GM18505 (cell line): ENCODE results near the gene DPP6.
"Not testable (repeated sequence)": the region's sequence is repeated elsewhere in the genome, so short reads cannot be mapped to it uniquely, and the experiment has no call there.

Experiments used
- ATAC-seq: cut with Tn5 transposase; IDR thresholded peaks from one replicate; pipeline ENCODE4 v1.9.1; 2021; ENCODE audit not compliant: unreplicated experiment
- POLR2A ChIP-seq: IDR thresholded peaks from 4 replicates; pipeline ENCODE4 v1.6.1; 2011; ENCODE audit warnings: borderline replicate concordance; ENCODE audit not compliant: insufficient read depth, insufficient read length; ENCODE audit errors: extremely low read depth

The DPP6 gene

DNA sequence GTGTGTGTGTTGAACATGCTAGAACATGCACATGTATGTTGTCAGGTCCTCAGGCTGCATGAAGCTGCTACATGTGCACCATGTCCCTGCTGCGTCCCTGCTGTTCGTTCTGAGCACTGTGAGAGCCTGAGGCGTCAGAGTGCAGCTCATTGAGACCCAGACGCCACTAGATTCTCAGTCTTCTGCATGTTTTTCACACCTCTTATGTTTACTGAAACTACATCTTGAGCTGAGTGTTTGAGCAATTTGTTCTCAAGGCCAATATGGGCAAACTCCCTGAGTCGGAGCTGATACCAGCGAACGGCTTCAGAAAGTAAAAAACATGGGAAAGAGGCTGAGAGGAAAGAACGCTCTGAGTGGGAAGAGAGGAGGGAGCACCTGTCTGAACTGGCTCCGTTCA, 600.4 kb downstream of the DPP6 start:
- no peak for TF ChIP-seq POLR2A
- no peak for ATAC-seq

DNA sequence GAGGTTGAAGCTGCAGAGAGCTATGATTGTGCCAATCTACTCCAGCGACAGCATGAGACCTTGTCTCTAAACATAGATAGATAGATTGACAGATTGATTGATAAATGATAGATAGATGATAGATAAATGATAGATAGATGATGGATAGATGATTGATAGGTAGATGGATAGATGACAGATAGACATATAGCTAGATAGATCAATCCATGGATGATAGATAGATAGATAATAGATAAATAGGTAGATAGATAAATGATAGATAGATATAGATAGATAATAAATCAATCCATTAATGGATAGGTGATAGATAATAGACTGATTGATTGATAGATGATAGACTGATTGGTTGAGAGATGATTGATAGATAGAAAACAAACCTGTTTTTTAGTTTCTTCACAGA, 601.1 kb downstream of the DPP6 start:
- ATAC-seq: no peak

DNA sequence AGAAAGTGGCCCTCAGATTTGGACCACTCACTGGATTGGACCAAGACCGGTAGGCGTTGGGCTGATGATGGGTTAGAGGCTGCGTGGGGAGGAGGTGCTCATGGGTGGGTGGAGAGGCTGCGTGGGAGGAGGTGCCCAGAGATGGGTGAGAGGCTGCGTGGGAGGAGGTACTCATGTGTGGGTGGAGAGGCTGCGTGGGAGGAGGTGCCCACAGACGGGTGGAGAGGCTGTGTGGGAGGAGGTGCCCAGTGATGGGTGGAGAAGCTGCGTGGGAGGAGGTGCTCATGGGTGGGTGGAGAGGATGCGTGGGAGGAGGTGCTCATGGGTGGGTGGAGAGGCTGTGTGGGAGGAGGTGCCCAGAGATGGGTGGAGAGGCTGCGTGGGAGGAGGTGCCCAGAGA, 604.4 kb downstream of the DPP6 start:
- ATAC-seq: no peak
- no peak for TF ChIP-seq POLR2A

More for the DNA sequence above, 601.1 kb downstream of the DPP6 start:
- no peak for TF ChIP-seq POLR2A

DNA sequence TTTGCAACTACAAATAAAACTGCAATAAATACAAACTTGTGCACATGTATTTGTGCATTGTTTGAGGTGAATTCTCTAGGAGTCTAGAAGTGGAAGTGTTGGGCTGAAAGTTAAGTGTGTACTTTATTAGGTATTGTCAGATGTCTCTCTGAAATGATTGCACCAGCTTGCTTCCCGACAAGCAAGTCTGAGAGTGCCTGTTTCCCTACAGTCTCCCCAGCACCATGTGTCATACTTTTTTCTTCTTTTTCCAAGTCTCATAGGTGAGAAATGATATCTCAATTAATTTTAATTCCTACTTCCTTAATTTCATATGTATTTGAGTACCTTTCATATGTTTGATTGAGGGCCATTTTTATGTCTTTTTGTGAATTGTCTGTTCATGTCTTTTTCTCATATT, 614.6 kb downstream of the DPP6 start:
- ATAC-seq: no peak
- TF ChIP-seq POLR2A: no peak

DNA sequence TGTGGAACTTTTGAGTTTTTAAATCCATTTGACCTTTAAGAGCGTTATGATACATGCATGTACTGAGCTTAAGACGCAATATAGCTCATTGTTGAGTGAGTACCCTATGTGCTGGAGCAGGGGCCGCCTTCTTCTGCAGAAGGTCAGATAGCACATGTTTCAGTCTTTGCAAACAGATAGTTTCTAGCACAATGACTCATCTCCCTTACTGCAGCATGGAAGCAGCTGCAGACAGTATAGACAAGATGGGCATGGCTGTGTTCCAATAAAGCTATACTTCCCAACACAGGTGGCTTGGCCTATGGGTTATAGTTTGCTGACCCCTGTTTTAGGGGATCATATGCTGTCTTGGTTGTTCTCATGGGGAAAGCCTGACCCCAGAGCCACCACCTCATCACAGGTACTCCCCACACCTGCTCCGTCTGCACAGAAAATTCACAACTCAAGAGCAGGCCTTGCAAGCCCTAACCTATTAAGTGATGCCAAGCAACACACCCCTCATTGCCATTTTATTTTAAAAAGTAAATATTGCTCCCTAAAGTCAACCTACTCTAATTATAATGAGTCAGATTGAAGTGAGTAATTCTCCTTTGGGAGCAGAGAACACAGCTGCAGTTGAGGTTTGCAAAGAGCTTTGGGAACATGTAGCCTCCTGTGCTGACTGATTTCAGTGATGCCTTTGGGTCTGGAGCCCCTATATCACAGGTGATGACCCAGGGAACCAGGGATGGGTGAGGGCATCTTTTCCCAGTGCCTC, 620.6 kb downstream of the DPP6 start:
- no peak for ATAC-seq
- TF ChIP-seq POLR2A: no peak

DNA sequence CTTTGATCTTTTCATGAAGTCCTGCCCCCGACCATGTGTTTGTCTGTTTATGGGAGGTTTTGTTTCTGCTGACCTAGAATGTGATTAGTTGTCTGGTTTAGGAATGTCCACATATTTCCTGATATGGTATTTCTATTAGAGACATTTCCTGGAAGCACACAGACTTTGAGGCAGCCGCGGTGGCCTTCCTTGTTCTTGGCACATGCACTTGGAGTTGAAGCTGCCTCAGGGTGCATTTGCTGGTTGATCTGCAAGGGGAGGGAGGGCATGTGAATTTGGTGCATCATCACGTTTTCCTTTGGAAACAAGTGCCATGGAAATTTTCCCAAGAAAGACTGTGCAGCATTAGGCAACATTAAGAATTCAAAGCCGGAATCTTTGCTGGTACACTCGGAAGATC, 622.0 kb downstream of the DPP6 start:
- no peak for ATAC-seq
- TF ChIP-seq POLR2A: no peak

DNA sequence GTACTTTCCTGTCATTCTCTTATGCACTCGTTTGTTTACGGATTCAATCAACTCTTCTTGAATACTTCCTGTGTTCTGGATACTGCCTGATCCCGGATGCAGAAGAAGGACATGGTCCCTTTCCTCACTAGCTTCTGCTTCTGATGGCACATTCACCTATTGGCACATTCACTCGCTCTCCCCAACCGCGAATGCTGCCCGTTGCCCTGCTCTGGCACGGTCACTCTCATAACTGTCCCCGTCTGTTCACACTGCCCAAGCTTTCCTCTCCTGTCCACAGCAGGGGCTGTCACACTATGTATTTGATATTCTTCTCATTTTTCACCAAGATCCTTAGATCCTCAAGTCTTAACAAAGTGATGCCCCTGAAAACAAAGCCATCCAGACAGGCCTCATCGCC, 623.4 kb downstream of the DPP6 start:
- ATAC-seq: no peak
- TF ChIP-seq POLR2A: no peak

DNA sequence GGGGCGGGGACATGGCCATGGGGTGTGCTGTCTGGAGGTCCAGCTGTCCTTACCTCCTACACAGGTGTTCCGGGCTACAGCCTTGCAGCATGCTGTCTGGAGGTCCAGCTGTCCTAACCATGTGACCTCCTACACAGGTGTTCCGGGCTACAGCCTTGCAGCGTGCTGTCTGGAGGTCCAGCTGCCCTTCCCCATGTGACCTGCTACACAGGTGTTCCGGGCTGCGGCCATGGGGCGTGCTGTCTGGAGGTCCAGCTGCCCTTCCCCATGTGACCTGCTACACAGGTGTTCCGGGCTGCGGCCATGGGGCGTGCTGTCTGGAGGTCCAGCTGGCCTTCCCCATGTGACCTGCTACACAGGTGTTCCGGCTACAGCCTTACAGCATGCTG, 623.8 kb downstream of the DPP6 start:
- ATAC-seq: not testable (repeated sequence)

DNA sequence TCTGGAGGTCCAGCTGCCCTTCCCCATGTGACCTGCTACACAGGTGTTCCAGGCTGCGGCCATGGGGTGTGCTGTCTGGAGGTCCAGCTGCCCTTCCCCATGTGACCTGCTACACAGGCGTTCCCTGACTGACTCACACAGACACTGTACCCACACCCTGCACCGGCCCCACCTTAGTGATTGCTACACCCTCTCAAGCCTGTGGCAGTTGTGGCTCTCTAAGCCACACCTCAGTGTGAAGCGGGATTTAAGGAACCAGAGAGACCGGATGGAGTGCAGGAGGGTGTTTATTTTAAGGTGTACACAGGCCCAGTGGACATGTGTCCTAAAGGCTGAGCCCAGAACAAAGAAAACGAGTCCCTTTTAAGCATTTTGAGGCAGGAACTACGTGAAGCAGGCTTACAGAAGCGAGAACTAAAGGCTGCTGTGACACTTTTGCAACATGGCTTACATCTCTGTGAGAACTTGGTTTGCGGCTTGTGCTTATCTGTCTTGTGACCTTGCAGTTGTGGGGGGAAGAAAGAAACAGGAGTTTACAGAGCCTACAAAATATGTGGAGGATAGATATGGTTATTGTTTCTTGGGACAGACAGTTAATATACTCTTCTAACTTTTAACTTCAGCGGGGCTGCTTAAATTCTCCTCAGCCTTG, 624.4 kb downstream of the DPP6 start:
- no peak for TF ChIP-seq POLR2A
- ATAC-seq: no peak

DNA sequence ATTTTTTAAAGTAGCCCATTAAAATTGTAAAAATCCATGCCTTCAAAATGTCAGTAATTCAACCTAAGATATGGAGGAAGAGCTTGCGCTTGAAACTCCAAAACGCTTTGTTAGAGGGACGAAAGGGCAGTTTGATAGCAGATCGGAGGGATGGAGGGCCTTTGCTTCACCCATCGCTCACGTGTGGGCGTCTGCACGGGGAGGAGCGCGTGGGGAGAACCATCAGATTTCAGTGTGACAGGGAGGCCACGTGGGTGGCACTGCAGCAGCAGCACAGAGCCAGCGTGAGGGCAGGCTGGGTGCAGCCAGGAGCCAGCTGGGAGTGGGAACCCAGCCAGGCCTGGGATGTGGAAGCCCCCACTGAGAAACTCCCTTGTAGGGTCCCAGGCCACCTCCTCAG, 625.3 kb downstream of the DPP6 start:
- no peak for TF ChIP-seq POLR2A

DNA sequence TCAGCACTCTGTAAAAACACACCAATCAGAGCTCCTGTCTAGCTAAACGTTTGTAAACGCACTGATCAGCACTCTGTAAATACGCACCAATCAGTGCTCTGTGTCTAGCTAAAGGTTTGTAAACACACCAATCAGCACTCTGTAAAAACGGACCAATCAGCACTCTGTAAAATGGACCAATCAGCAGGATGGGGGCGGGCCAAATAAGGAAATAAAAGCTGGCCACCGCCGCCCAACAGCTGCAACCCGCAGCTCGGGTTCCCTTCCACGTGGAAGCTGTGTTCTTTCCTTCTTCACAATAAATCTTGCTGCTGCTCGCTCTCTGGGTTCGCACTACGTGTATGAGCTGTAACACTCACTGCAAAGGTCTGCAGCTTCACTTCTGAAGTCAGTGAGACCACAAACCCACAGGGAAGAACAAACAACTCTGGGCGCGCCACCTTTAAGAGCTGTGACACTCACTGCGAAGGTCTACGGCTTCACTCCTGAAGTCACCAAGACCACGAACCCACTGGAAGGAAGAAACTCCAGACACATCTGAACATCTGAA, 625.9 kb downstream of the DPP6 start:
- not testable (repeated sequence) for ATAC-seq

More for the DNA sequence above, 625.3 kb downstream of the DPP6 start:
- ATAC-seq: no peak

DNA sequence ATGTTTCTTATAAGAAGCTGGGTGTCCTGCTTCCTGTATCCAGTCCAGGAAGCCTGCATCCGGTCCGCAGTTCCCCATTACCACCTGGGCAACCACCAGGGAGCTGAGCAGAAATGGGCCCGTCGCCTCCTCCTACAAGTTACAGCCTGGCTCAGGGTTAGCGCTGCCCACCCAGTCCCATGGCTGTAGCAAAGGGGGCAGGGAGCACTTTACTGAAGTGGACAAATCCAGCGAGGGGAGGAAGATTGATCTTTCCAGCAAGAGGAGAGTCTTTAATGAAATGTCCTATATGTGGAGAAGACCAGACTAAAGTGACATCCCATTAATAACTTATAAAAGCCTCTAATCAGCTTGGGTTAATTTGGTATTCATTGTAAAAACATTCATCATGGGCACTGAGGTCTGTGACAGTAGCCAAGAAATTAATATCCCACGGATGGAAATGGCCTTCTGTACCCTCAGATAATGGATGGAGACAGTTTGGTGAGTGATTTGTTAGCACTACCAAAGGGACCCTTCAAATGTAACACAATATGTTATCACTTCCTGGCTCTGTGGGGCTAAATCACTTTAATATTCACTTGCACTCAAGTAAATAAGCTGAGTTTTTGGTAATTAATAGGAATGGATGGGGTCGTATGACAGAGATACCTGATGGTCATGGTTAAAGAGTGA, 627.3 kb downstream of the DPP6 start:
- ATAC-seq: no peak
- no peak for TF ChIP-seq POLR2A

DNA sequence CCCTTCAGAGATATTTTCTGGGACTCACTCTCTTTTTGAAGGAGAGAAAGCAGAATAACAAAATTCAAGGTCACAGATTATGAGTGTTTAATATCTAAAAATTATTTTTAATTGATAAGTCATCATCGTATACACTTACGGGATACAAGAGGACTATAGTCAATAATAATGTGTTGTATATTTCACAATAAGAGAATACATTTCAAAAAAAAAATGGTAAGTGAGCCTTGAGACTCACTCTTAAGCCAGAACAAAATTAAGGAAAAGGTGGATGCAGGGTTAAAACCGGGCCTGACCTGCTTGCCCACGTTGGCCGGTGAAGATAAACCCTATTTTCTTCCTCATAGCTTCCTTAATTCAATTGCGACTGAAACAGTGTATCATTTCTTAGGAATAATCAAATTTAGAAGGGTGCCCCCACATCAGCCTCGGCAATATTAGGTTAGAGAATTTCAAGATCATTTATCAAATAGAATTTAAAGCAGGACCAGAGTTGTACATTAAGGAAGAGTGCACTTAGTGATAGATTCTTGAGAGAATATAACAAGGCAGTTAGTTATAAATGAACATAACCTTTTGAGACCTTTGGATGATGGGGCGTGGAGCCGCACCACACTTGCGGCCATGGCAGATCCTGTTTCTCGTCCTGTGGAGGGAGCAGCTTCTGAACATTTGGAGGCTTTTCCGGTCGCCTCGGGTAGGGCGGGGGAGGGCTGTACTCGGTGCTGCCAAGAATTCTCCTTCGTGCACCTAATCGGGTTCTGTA, 628.9 kb downstream of the DPP6 start:
- TF ChIP-seq POLR2A: no peak
- ATAC-seq: no peak
